Measurements from ENCODE around the gene NCR1.
A peak's percentile ranks its signal among the peaks of the same experiment; 100 is the strongest.

The NCR1 gene

GRCh38 chr19:54881884-54882283 lies 24.1 kb upstream of the NCR1 start (continued):
- TF ChIP-seq ZNF70 (CRISPR knock-in tag; IDR thresholded peaks at IDR 0.05), result no peak

GRCh38 chr19:54882758-54883157 lies 23.2 kb upstream of the NCR1 start:
- TF ChIP-seq OSR1 (CRISPR knock-in tag; IDR thresholded peaks at IDR 0.05) (no peak), TOX (CRISPR knock-in tag; IDR thresholded peaks at IDR 0.05; ENCODE audit: borderline replicate concordance) (no peak), SNAI2 (CRISPR knock-in tag; IDR thresholded peaks at IDR 0.05) (no peak), PATZ1 (CRISPR knock-in tag; IDR thresholded peaks at IDR 0.05; ENCODE audit: borderline replicate concordance) (no peak), ZNF565 (CRISPR knock-in tag; conservative IDR thresholded peaks at IDR 0.05; ENCODE audit: low read depth) (no peak), ZNF8 (CRISPR knock-in tag; IDR thresholded peaks at IDR 0.05) (no peak), CSRNP3 (CRISPR knock-in tag; IDR thresholded peaks at IDR 0.05) (no peak), TCF4 (CRISPR knock-in tag; IDR thresholded peaks at IDR 0.05; ENCODE audit: borderline replicate concordance) (no peak), BACH2 (CRISPR knock-in tag; IDR thresholded peaks at IDR 0.05; ENCODE audit: borderline replicate concordance) (no peak), ZFP3 (CRISPR knock-in tag; IDR thresholded peaks at IDR 0.05) (no peak), CREB5 (CRISPR knock-in tag; IDR thresholded peaks at IDR 0.05; ENCODE audit: low read depth) (no peak)
- ATAC-seq, result peak; percentile 63

- TF ChIP-seq BACH2 (CRISPR knock-in tag; IDR thresholded peaks at IDR 0.05; ENCODE audit: borderline replicate concordance), result no peak
- TF ChIP-seq ZFP3 (CRISPR knock-in tag; IDR thresholded peaks at IDR 0.05), result no peak
- no peak for TF ChIP-seq SNAI2 (CRISPR knock-in tag; IDR thresholded peaks at IDR 0.05)
- no peak for TF ChIP-seq PATZ1 (CRISPR knock-in tag; IDR thresholded peaks at IDR 0.05; ENCODE audit: borderline replicate concordance)
- TF ChIP-seq POU6F1 (CRISPR knock-in tag; IDR thresholded peaks at IDR 0.05; ENCODE audit: borderline replicate concordance, low read depth), result no peak
- TF ChIP-seq ZNF8 (CRISPR knock-in tag; IDR thresholded peaks at IDR 0.05), result no peak
- no peak for TF ChIP-seq RARB (CRISPR knock-in tag; IDR thresholded peaks at IDR 0.05)
- TF ChIP-seq PPARA (CRISPR knock-in tag; IDR thresholded peaks at IDR 0.05; ENCODE audit: borderline replicate concordance), result no peak
- no peak for TF ChIP-seq ZFP30 (CRISPR knock-in tag; IDR thresholded peaks at IDR 0.05)
- no peak for TF ChIP-seq ARNTL (CRISPR knock-in tag; IDR thresholded peaks at IDR 0.05; ENCODE audit: borderline replicate concordance, low read depth)
- no peak for TF ChIP-seq ZNF565 (CRISPR knock-in tag; conservative IDR thresholded peaks at IDR 0.05; ENCODE audit: low read depth)
- TF ChIP-seq ESRRG (CRISPR knock-in tag; IDR thresholded peaks at IDR 0.05), result no peak
- TF ChIP-seq CSRNP3 (CRISPR knock-in tag; IDR thresholded peaks at IDR 0.05), result no peak
- no peak for TF ChIP-seq TCF4 (CRISPR knock-in tag; IDR thresholded peaks at IDR 0.05; ENCODE audit: borderline replicate concordance)
- no peak for TF ChIP-seq GLIS3 (CRISPR knock-in tag; IDR thresholded peaks at IDR 0.05)
- TF ChIP-seq ZNF70 (CRISPR knock-in tag; IDR thresholded peaks at IDR 0.05), result no peak
- no peak for TF ChIP-seq CSDC2 (CRISPR knock-in tag; IDR thresholded peaks at IDR 0.05)
- no peak for TF ChIP-seq TSHZ2 (CRISPR knock-in tag; IDR thresholded peaks at IDR 0.05)
- no peak for TF ChIP-seq ZC3H10 (CRISPR knock-in tag; IDR thresholded peaks at IDR 0.05)
- no peak for TF ChIP-seq ISL1 (CRISPR knock-in tag; IDR thresholded peaks at IDR 0.05)
- peak; percentile 28; the same call in 1 of the 3 replicates for ATAC-seq
Observed at GRCh38 chr19:54883228-54883627, 22.7 kb upstream of the NCR1 start.

All from SK-N-SH treated with all-trans-retinoic acid at 6 μM for 48 hours (cell line).